Sigmoid colon (tissue), 7 donors: ENCODE data around the gene SSR4. TPM values are rescaled to one million over a fixed set of nuclear protein-coding genes. Genes with fewer than 3 reads are reported as not detected.
A peak's percentile ranks its signal among the peaks of the same experiment; 100 is the strongest.

ENCODE experiments used
- DNase-seq: peaks from one replicate; pipeline ENCODE4 v3.0.0-alpha.2; 2019
- H3K27ac ChIP-seq, 4 donors: fragments of 200-600 bp; sonication (generic); one replicate each; pipeline ENCODE4 v1.5.1; 2016 to 2019; ENCODE audit warnings: mild to moderate bottlenecking in 1 of 4
- H3K27me3 ChIP-seq, 3 donors: fragments of 200-600 bp; sonication (generic); one replicate each; pipeline ENCODE4 v1.5.1; 2019; ENCODE audit warnings: mild to moderate bottlenecking in 1 of 3
- H3K36me3 ChIP-seq, 4 donors: fragments of 200-600 bp; sonication (generic); one replicate each; pipeline ENCODE4 v1.5.1; 2016 to 2019
- H3K4me1 ChIP-seq, 4 donors: fragments of 200-600 bp; sonication (generic); one replicate each; pipeline ENCODE4 v1.5.1; 2017 to 2019
- H3K4me3 ChIP-seq, 4 donors: fragments of 200-600 bp; sonication (generic); one replicate each; pipeline ENCODE4 v1.5.1; 2017 to 2019; ENCODE audit warnings: mild to moderate bottlenecking in 2 of 4, moderate library complexity in 1 of 4
- H3K9me3 ChIP-seq, 4 donors: fragments of 200-600 bp in 3 of 4; sonication (generic) in 3 of 4; one replicate each; pipeline versions ENCODE4 v1.5.1 to v1.6.1; 2013 to 2019
- CTCF ChIP-seq, 4 experiments: fragments of 450-650 bp in 3 of 4; fragments of 200-600 bp in 1 of 4; IDR thresholded peaks; one replicate each; pipeline ENCODE4 v1.5.1; 2016 to 2019; ENCODE audit warnings: antibody characterized with exemption in 4 of 4, mild to moderate bottlenecking in 3 of 4, moderate library complexity in 2 of 4
- EP300 ChIP-seq, 4 donors: sonication (generic); formaldehyde crosslinking; IDR thresholded peaks; one replicate each; pipeline ENCODE4 v1.6.1; 2017; ENCODE audit warnings: antibody characterized with exemption in 4 of 4
- POLR2A ChIP-seq, 2 donors: fragments of 450-650 bp; IDR thresholded peaks; one replicate each; pipeline ENCODE4 v1.6.1; 2016; ENCODE audit warnings: antibody characterized with exemption in 2 of 2, mild to moderate bottlenecking in 2 of 2, moderate library complexity in 2 of 2
- POLR2AphosphoS5 ChIP-seq, 4 donors: sonication (generic); formaldehyde crosslinking; IDR thresholded peaks; one replicate each; pipeline ENCODE4 v1.6.1; 2017; ENCODE audit warnings: antibody characterized with exemption in 4 of 4
- WGBS, 2 donors: extraction: QIAGEN DNeasy Blood & Tissue Kit; methylation state at CpG; one replicate each; pipeline ENCODE4 v1.1.7; 2013; 5-methylcytosine and 5-hydroxymethylcytosine counted together
- intact Hi-C: fragments of 100-400 bp; cut with DNase I; formaldehyde crosslinking; loops from one replicate; pipeline ENCODE4 v1.15.1; 2023
- polyA plus RNA-seq, 3 donors: library from polyadenylated mRNA; stranded (reverse); fragments of 200-250 nt; gene quantifications; one replicate each; pipeline ENCODE4 v1.2.3, GENCODE V29; 2013
- total RNA-seq, 4 donors: library from RNA; depleted of rRNA; stranded (reverse); fragments of >200 nt; gene quantifications; one replicate each; pipeline ENCODE4 v1.1.0, GENCODE V29; 2016
- donor health status: healthy with polysubstance abuse.
- donor health status: Bipolar disorder and iron deficiency.
- donor health status: healthy.

Gene SSR4
- total and polyA plus RNA-seq, 7 donors = 143 to 494 (median 177) TPM

GRCh38 chrX:153804100-153804595 lies 9.7 kb downstream of the SSR4 start:
- H3K9me3 ChIP-seq = no peaks in the 10 kb centered on the region
- no peaks in the 10 kb centered on the region for H3K4me1 ChIP-seq
- H3K4me3 ChIP-seq = no peak overlapping the region
- no peaks in the 10 kb centered on the region for H3K27me3 ChIP-seq
- TF ChIP-seq EP300 (IDR thresholded peaks at IDR 0.05) (no peak), POLR2AphosphoS5 (IDR thresholded peaks at IDR 0.05) (no peak), POLR2A (IDR thresholded peaks at IDR 0.05) (no peak), CTCF (IDR thresholded peaks at IDR 0.05) (no peak)
- DNase-seq = peak; percentile 59
- intact Hi-C loops = no loop called here
- 95% methylated on average over 34 of the region's 34 CpGs for WGBS, 2 donors
- H3K27ac ChIP-seq = no peak overlapping the region
- no peaks in the 10 kb centered on the region for H3K36me3 ChIP-seq

DNA sequence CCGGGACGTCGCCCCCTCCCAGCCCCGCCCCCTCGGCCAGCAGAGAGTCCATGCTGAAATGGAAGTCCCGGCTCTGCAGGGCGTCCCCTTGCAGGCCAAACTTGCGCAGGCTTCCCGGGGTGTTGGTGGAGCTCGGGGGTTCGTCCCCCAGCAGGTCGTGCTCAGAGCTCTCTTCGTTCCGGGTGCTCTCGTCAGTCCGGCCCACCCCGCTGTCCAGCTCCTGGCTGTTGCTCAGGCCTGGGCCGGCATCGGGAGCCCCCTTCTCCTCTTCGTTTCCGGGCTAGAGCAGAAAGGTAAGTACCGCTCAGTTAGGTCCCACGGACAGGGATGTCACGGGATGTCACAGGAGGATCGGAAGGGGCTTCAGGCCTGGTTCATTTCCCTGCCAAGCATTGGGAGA lies 10.2 kb downstream of the SSR4 start:
- no peak for DNase-seq
- Histone ChIP-seq H3K4me3 (no peak overlapping the region), H3K27ac (no peak overlapping the region), H3K27me3 (no peaks in the 10 kb centered on the region), H3K36me3 (no peaks in the 10 kb centered on the region), H3K9me3 (no peaks in the 10 kb centered on the region), H3K4me1 (no peaks in the 10 kb centered on the region)
- intact Hi-C loops = no loop called here
- 91 to 93% methylated on average over 25 of the region's 25 CpGs for WGBS, 2 donors
- TF ChIP-seq CTCF (IDR thresholded peaks at IDR 0.05) (no peak), POLR2AphosphoS5 (IDR thresholded peaks at IDR 0.05) (no peak), EP300 (IDR thresholded peaks at IDR 0.05) (no peak), POLR2A (IDR thresholded peaks at IDR 0.05) (no peak)

- no peaks in the 10 kb centered on the region for H3K9me3 ChIP-seq
- H3K27me3 ChIP-seq = no peaks in the 10 kb centered on the region
- H3K27ac ChIP-seq = no peak overlapping the region
- no peak for DNase-seq
- no peak overlapping the region for H3K4me3 ChIP-seq
- no peaks in the 10 kb centered on the region for H3K4me1 ChIP-seq
- H3K36me3 ChIP-seq = no peaks in the 10 kb centered on the region
- WGBS, 2 donors = 82 to 89% methylated on average over 13 of the region's 13 CpGs
- intact Hi-C loops = no loop called here
- TF ChIP-seq POLR2AphosphoS5 (IDR thresholded peaks at IDR 0.05) = no peak
- no peak for TF ChIP-seq EP300 (IDR thresholded peaks at IDR 0.05)
- no peak for TF ChIP-seq POLR2A (IDR thresholded peaks at IDR 0.05)
- TF ChIP-seq CTCF (IDR thresholded peaks at IDR 0.05) = no peak
Measured at GRCh38 chrX:153805436-153805835, 11.0 kb downstream of the SSR4 start.

- no peak overlapping the region for H3K4me3 ChIP-seq
- 82 to 92% methylated on average over 28 of the region's 28 CpGs for WGBS, 2 donors
- H3K27me3 ChIP-seq = no peaks in the 10 kb centered on the region
- no peak for DNase-seq
- no peaks in the 10 kb centered on the region for H3K9me3 ChIP-seq
- no peaks in the 10 kb centered on the region for H3K36me3 ChIP-seq
- no peaks in the 10 kb centered on the region for H3K4me1 ChIP-seq
- intact Hi-C loops = no loop called here
- H3K27ac ChIP-seq = no peak overlapping the region
- TF ChIP-seq POLR2AphosphoS5 (IDR thresholded peaks at IDR 0.05) (no peak), POLR2A (IDR thresholded peaks at IDR 0.05) (no peak), EP300 (IDR thresholded peaks at IDR 0.05) (no peak), CTCF (IDR thresholded peaks at IDR 0.05) (no peak)
Measured at GRCh38 chrX:153806999-153807575, 12.6 kb downstream of the SSR4 start.

GRCh38 chrX:153807976-153808375 lies 13.5 kb downstream of the SSR4 start:
- DNase-seq = no peak
- H3K27me3 ChIP-seq = no peaks in the 10 kb centered on the region
- WGBS, 2 donors = 92 to 94% methylated on average over 19 of the region's 19 CpGs
- H3K4me1 ChIP-seq = no peaks in the 10 kb centered on the region
- no peaks in the 10 kb centered on the region for H3K9me3 ChIP-seq
- intact Hi-C loops = no loop called here
- H3K36me3 ChIP-seq = no peaks in the 10 kb centered on the region
- H3K4me3 ChIP-seq = no peak overlapping the region
- no peak overlapping the region for H3K27ac ChIP-seq
- TF ChIP-seq EP300 (IDR thresholded peaks at IDR 0.05) (no peak), CTCF (IDR thresholded peaks at IDR 0.05) (no peak)
